ENCODE results near the gene BTBD19.
"Not testable (repeated sequence)": the region's sequence is repeated elsewhere in the genome, so short reads cannot be mapped to it uniquely, and the experiment has no call there.

BTBD19 gene, protein sequence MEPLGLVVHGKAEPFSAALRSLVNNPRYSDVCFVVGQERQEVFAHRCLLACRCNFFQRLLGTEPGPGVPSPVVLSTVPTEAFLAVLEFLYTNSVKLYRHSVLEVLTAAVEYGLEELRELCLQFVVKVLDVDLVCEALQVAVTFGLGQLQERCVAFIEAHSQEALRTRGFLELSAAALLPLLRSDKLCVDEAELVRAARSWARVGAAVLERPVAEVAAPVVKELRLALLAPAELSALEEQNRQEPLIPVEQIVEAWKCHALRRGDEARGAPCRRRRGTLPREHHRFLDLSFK

DNA sequence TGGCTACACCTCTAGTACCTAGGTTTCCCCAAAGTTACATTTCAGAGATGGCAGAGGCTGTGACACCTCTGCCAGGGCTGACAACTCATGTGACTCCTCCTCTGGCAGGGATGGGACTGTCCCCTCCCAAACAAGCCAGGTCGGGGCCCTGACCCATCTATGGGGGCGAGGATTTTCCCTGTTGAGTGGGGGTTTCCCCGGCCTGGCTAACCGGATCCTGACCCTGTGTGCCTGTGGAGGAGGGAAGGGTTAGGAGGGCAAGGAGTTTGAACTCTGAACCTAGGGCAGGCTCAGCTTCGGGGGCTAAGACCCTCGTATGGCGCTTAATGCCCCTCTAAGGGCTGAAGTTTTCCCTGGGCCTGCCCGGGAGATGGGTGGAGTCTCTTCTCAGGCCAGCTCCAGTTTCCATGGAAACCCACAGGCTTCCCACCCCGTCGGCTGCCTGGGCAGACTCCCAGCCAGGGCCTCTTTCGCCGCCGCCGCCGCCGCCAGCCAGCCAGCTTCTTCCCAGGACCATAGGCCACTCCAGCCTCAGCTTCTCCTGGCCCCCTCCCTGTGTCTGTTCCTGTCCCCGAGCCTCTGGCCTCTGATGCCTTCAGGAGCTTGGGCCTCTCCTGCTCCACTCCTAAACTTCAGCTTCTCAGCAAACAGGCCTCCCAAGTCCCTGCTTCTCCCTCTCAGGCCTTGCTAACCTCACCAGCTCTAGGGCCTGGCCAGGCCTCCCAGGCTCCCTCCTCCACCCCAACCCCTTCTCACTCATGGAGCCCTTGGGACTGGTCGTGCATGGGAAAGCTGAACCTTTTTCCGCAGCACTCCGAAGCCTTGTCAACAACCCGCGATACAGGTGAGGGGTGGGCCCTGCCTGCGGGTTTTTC, at the start of gene BTBD19:
TSS of gene BTBD19 (plus strand) at position 461 of the 875 bp plus-strand sequence. CDS start at position 759, 298 bp downstream.
- peak; percentile 45 for DNase-seq

DNA sequence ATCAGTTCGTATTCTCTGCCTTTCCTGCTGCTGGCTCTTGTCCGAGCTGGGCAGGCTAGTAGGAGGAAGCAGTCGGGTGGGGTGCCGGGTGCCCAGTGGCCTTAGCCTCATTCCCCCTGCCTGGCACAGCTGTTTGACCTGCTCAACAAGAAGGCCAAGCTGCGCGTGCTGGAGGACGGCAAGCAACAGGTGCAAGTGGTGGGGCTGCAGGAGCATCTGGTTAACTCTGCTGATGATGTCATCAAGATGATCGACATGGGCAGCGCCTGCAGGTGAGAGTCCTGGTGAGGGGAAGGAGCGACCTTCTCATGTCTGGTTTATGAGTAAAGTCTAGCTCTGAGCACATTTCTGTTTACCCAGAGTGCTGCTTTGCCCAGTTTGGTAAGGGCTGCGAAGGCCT, 49.2 kb upstream of the BTBD19 start:
- DNase-seq = no peak

DNA sequence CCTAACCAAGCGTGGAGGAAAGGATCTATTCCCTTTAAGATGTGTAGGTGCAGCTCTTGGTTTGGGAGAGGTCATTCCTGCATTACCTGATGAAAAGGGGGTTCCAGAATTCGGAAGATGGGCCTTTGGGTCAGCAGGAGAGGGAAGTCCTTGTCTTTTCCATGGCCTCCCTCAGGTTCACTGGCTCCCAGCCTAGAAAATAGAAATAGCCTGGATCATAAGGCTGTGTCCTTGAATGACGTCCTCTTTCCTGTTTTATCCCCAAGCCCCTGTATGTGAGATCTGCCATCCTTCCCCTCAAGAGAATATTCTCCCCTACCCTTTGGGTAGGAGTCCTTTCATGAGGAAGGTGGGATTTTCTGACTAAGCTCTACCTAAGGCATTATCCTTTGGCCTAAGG, 47.4 kb upstream of the BTBD19 start:
- no peak for DNase-seq

DNA sequence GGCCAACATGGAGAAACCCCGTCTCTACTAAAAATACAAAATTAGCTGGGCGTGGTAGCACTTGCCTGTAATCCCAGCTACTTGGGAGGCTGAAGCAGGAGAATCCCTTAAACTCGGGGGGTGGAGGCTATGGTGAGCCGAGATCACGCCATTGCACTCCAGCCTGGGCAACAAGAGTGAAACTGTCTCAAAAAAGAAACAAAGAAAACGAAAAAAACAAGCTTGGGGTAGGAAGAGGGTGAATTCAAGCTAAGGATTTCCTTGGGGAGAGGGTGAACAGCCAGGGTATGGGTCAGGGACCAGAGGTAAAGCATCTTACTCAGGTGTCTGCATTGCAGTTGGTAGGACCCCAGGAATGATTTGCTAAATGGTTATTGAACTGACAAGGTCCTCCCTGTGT, 41.9 kb upstream of the BTBD19 start:
- DNase-seq = not testable (repeated sequence)

DNA sequence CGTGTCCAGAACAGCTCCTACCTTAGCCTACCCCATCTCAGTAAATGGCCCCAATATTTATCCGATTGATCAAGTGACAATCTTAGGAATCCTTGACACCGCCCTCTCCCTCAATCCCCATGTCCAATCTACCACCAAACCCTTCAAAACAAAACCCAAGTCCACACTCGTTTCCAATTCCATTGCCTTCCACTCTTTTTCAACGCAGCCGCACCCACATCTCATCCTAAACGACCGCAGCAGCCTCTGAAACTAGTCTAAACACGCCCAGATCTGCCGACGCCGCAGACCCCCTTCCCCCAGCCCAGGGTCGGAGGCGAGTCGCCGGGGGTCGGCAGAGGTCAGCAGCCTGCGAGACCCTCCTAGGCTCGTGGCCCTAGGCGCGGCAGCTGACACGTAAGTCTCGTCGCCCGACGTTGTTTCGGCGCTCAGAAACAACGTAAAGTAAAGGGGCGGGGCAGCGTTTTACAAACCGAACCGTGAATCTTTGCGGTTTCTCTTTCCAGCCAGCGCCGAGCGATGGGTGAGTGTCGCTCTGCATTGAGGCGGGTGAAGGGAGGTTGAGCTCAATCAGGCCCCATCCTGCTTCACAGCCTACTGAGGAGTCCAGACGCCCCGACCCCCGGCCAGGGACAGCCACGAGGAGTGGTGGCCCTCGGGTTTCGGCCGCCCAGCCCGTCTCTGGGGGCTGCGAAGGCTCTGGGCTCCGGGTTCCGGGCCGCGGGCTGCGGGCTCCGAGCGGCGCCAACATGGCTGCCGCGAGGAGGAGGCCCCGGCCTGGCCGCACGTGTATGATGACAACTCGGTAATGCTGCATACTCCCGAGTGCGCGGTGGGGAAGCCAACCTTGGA, 33.0 kb upstream of the BTBD19 start, which contains the start of gene RPS8:
TSS of gene RPS8 (plus strand) at position 463 of the 852 bp plus-strand sequence. CDS start at position 520, 57 bp downstream.
- peak; percentile 87 for DNase-seq

DNA sequence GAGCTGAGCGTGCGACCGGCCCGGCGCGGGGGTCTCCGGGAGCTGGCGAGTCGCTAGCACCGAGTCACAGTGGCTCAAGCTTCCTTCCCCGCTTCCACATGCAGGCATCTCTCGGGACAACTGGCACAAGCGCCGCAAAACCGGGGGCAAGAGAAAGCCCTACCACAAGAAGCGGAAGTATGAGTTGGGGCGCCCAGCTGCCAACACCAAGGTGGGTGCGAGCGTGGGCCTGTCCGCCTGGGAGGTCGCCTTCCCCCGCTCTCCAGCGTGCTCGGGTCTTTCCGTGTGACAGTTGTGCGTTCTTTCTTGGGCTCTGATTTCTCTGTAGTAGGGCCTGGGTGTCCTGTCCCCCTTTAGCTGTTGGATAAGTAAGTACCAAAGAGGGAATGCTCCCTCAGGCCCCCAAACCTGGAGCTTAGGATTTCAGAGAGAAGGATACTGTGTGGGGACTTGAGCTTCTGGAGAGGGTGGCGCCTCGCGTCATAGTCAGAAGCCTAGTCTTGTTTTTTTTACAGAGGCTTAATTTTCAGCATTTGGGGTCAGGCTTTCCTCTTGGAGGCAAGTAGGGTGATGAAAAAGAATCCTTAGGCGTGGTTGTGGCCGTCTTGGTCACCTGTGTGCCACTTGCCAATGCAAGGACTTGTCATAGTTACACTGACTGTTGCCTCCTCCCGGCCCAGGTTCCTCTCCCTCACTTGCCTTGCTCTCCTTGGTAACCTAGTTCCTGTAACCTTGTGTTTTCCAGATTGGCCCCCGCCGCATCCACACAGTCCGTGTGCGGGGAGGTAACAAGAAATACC, 32.2 kb upstream of the BTBD19 start:
- DNase-seq = peak; percentile 49

DNA sequence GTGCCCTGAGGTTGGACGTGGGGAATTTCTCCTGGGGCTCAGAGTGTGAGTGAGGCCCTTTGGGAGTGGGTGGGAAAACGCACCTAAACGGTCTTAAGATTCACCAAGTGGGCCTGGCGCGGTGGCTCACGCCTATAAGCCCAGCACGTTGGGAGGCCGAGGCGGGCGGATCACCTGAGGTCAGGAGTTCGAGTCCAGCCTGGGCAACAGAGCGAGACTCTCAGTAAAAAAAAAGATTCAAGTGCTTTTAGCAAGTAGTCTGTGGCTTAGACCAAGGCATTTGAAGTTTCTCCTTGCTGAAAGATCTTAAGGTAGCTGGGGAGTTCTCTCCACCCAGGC, 31.6 kb upstream of the BTBD19 start:
- DNase-seq = no peak

DNA sequence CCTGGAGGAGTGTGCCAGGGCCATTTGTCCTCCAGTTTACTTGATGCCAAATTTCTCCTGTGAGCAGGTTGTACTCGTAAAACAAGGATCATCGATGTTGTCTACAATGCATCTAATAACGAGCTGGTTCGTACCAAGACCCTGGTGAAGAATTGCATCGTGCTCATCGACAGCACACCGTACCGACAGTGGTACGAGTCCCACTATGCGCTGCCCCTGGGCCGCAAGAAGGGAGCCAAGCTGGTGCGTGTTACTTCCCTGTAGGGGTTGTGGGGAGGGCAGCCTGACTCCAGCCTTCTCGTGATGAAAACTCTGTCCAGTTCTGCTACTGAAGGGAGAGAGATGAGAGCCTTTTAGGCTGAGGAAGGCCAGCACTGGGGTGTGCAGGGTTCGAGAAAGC, 30.8 kb upstream of the BTBD19 start:
- DNase-seq = no peak

DNA sequence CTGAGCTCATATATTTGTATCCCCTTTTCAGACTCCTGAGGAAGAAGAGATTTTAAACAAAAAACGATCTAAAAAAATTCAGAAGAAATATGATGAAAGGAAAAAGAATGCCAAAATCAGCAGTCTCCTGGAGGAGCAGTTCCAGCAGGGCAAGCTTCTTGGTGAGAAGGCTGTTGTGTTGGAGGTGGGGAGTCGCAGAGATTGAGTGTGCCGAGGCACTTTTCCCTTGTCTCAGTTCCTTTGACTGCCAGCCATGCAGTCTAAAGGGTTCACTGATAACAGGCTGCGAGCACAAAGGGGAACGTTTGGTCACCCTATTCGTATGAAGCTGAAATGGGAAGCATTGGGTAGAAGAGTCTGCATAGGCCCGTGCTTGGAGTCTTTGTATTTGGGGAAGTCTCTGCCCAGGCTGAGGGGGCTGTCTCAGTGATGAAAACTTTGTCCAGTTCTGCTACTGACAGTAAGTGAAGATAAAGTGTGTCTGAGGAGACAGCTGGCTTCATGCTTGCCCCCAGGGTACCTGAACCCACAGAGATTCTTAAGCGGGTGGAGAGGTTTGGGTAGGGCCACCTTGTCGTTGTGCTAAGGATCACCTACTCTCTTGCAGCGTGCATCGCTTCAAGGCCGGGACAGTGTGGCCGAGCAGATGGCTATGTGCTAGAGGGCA, 30.2 kb upstream of the BTBD19 start:
- no peak for DNase-seq

DNA sequence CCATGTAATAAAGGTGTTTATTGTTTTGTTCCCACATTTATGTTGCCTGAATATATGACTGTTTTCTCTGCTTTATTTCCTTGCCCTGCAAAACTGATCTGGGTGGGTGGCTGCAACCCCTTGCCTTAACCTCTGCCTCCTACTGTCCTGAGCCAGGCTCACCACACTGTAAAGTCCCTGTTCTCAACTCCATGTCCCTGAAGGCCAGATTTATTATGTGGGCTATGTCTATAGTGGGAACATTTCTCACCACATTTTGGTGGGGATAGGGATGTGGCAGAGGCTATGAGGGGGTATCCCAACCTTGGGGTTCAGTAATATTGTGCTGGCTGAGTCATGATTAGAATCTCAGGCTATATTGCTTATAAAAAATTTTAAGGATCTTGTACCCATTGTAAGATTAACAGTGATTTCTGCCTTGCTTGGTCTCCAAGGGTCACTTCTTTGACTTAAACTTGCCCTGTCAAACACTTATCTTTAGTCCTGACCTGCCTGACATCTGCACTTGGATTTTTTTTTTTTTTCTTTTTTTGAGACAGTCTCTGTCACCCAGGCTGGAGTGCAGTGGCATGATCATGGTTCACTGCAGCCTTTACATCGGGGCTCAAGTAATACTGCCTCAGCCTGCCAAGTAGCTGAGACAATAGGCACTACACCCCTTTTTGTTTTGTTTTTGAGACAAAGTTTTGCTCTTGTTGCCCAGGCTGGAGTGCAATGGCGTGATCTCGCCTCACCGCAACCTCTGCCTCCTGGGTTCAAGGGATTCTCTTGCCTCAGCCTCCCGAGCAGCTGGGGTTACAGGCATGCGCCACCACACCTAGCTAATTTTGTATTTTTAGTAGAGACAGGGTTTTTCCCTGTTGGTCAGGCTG, 29.4 kb upstream of the BTBD19 start:
- DNase-seq = no peak

DNA sequence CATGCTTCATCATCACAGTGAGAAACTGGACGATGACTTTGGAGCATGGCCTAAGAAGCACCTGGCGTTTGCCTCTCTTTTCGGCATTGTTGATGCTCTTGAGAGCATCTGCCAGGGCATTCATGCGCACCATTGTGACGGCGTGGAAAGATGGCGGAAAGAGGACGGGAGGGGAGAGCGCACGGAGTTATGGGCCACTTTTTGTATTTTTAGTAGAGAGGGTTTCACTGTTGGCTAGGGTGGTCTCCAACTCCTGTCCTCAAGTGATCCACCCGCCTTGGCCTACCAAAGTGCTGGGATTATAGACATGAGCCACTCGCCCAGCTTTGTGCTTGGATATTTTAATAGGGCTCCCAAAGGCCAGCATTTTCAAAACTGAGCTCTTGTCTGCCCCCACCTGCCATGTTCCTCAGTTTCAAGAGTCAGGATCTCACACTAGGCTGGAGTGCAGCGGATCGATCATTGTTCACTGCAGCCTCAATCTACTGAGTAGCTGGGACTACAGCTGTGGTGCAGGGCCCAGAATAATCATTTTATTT, 27.7 kb upstream of the BTBD19 start:
- no peak for DNase-seq

DNA sequence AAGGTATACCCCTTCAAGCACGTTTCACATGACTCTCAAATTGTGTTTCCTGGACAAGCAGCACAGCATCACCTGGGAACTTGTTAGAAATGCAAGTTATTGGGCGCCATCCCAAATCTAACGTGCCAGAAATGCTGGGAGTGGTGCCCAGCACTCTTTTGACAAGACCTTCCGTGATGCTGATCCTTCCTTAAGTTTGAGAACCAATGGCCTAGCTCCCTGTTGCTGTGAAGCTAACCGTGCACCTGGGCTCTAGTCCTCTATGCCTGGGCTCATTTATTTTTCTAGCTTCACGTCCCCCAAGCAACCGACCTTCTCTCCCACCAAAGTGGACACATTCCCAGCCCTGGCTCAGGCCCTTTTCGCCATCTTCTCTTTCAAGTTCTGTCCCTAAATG, 24.6 kb upstream of the BTBD19 start:
- DNase-seq = no peak

DNA sequence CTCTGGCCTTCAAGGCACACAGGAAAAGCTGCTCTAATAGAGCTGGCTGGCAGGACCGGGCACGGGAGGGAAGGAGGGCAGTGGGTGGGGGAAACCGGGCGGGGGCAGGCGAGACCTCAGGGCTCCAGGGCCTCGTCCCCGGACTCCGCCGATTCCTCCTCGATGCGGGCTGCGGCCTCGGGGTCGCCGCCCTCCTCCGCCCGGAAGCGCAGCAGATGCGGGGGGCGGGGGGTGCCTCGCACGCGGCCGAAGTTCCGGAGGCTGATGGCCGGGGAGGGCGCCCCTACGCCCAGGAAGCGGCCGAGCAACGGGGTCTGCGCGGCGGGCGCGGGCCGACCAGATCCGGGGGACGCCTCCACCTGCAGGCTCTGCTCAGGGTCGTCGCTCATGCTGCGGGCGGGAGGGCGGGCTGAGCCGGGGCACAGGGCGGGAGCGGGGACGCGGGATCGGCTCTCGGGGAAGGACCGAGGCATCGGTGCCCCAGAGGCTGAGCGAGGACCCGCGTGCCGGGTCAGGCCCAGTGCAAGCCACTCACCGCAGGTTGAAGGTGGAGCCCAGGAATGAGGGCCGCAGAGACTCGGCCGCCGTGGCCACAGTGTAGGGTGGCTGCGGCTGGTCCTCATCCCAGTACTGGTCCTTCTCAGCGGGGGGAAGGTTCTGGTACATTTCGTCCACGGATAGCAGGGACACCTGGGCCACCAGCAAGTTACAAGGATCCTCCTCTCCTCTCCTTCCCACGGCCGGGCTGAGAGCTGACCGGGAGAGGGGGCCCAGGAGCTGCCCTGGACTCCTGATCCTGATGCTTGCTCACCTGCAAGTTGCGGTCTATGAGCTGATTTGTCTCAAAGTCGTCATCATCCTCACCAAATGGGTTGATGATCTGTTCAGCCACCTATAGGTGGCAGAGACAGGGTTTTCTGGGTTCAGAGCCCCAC, 24.0 kb upstream of the BTBD19 start:
- peak; percentile 39 for DNase-seq

DNA sequence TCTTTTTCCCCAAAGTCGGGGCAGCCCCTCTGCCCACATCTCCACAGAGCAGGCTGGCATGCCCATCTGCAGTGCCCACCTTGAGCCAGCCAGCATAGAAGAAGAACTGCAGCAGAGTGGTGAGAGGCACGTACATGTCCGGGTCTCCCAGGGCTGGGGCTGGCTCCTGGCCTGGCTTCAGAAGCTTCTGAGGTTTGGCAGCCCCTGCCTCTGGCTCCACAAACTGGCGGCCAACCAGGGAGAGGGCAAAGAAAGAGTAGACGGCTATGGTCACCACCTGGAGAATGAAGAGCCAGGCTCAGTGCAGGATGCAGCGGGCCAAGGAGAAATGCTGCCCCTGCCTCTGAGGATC, 23.3 kb upstream of the BTBD19 start:
- no peak for DNase-seq

DNA sequence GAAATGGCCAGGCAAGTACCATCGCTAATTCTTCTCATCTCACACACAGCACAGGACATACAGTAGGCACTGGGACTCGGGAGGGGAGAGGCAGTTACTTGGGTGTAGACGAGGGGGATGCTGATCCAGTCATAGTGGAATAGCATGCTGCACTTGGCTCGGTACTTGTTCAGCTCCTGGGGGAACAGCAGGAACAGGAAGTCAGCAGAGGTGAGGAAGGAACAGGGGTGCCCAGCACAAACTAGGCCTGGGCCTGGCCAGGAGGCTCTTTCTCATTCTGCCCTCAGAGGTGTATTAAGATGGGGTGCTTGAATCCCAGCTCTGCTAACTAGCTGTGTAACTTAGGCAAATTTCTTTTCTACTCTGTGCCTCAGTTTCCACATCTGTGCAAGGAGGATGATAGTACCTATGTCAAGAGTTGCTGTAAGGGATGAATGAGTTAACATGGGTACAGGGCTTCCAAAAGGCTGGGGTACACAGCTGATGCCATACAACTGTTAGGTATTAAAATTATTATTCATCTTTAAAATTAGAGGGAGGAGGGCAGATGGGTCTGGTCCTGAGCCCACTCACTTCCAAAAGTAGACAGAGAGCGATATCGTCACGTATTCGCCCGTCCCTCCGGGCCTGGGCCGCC, 22.7 kb upstream of the BTBD19 start:
- DNase-seq = no peak

DNA sequence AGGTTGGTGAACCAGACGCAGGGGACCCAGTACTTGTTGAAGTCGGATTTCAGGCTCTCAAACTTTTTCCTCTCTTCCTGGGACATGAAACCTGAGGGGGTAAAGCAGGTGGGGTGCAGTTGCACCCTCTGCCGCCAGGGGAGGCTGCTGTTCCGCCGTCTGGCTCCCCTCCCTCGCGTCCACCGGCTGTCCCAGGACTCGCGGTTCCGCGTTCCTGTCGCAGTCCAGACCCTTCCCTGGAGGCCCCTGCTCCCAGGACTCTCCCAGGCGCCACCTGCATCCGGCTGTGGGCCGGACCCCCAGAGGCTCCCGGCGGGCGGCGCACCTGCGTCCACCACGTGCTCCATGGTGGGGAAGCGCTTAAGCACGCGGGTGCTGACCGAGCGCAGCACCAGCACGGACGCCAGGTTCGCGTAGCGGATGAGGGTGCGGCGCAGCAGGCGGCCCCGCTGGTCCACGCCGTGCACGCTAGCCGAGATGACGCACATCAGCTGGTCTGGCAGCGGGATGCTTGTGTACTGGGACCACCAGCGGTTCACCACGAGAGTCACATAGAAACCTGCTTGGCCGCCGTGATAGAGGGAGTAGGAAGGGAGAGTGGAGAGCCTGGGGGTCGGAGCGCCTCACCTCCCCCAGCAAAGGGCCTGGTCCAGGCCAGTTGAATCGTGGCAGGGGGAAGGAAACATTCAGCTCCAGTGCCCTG, 22.0 kb upstream of the BTBD19 start:
- DNase-seq = peak; percentile 75

DNA sequence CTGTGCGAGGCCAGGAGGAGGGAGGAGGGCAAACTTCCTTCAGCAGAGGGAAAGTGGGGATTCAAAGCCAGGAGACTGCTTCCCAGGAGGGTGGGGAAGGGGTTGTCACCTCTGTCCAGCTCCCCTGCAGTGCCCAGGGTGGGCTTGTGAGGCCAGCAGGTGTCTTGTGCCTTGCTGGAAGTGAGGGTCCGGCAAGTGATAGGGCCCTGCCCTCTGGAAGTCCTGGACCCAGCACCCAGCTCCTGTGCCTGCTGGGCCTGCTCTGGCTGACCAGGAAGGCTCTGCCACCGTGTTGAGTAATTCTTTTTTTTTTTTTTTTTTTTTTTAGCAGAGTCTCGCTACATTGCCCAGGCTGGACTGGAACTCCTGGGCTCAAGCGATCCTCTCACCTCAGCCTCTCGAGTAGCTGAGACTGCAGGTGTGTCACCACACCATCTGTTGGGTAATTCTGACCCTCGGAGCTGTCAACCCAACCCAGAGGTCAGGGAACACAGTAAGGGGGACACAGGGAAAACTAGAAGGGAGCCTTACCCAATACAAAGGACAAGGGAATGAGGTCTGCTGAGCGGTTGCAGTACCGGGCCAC, 21.4 kb upstream of the BTBD19 start:
- no peak for DNase-seq

DNA sequence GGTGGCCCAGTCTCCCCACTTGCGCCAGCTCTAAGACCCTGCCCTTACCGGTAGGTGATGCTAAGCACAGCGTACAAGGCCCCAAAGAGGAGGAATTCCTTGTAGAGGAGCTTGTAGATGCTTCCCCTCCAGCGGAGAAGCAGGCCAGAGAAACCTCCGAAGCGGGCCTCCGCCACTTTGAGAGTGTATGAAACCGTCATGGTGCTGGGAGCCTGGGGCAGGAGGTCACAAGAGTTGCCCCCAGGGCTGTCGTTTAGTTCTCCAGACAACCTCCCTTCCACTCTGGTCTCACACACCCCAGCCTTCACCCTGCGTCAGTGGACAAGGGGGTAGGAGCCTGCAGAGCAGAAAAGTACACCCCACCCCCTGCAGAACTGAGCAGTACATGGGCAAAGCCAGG, 20.8 kb upstream of the BTBD19 start:
- DNase-seq = no peak

Measured in activated gamma-delta T cell treated with Interleukin-2 at 50 U/mL for 16 hours (primary cell).